T-cell (primary cell): ENCODE data around the gene FGGY. TPM values are rescaled to one million over a fixed set of nuclear protein-coding genes. Genes with fewer than 3 reads are reported as not detected.
A peak's percentile ranks its signal among the peaks of the same experiment; 100 is the strongest.

Experiments
- ATAC-seq, 4 experiments: fragments of 200-7000 bp in 3 of 4; fragments of 150-1000 bp in 1 of 4; cut with Tn5 transposase; replicated peaks in 1 of 4; 1 replicate in 3 of 4; 2 replicates in 1 of 4; pipeline ENCODE4 v1.10.0; 2021; ENCODE audit warnings: moderate library complexity in 3 of 4, mild to moderate bottlenecking in 2 of 4, moderate number of reproducible peaks in 1 of 4
- CTCF ChIA-PET, 2 donors: fragments of 300-600 bp; sonication (Branson Sonifier 250); formaldehyde crosslinking; loops; one replicate each; lab custom pipeline; 2022; ENCODE audit warnings: antibody characterized with exemption in 2 of 2; lab: Charles Lee
- POLR2A ChIA-PET, 2 donors: fragments of 300-600 bp; sonication (Branson Sonifier 250); formaldehyde crosslinking; loops; one replicate each; lab custom pipeline; 2022; ENCODE audit warnings: antibody characterized with exemption in 2 of 2; lab: Charles Lee
- DNase-seq, 35 experiments: peaks; one replicate each; pipeline versions ENCODE4 v3.0.0 to v3.0.0-alpha.2; 2013 to 2023
- H3K27ac ChIP-seq: one replicate; pipeline ENCODE4 v1.5.1; 2013; ENCODE audit warnings: low read length
- H3K27me3 ChIP-seq, 2 experiments: replicated peaks in 1 of 2; 1 replicate in 1 of 2; 2 replicates in 1 of 2; pipeline versions ENCODE4 v1.6.1 to v1.7.0; 2013; ENCODE audit warnings: low read length in 1 of 2, mixed read lengths in 1 of 2; ENCODE audit not compliant: control insufficient read depth in 2 of 2, insufficient read depth in 2 of 2; ENCODE audit errors: extremely low read depth in 1 of 2
- H3K36me3 ChIP-seq, 2 donors: 1 replicate in 1 of 2; 2 replicates in 1 of 2; pipeline versions ENCODE4 v1.6.1 to v1.7.0; 2013; ENCODE audit warnings: low read length in 1 of 2; ENCODE audit not compliant: control insufficient read depth in 2 of 2, insufficient read depth in 1 of 2; ENCODE audit errors: extremely low read depth in 1 of 2
- H3K4me1 ChIP-seq, 2 experiments: 1 replicate in 1 of 2; 2 replicates in 1 of 2; pipeline versions ENCODE4 v1.6.1 to v1.7.0; 2013; ENCODE audit warnings: low read length in 2 of 2, mixed read lengths in 1 of 2; ENCODE audit not compliant: insufficient read depth in 2 of 2, control insufficient read depth in 1 of 2; ENCODE audit errors: extremely low read depth in 1 of 2
- H3K4me3 ChIP-seq, 2 donors: 1 replicate in 1 of 2; 2 replicates in 1 of 2; pipeline versions ENCODE4 v1.5.1 to v1.7.0; 2013; ENCODE audit warnings: mild to moderate bottlenecking in 2 of 2, low read length in 1 of 2, moderate library complexity in 1 of 2; ENCODE audit not compliant: control insufficient read depth in 1 of 2; ENCODE audit errors: extremely low read depth in 1 of 2
- H3K9me3 ChIP-seq: 2 replicates; pipeline ENCODE4 v1.7.0; 2013
- H3K27ac Mint-ChIP-seq, 2 donors: one replicate each; pipeline ENCODE4 v1.8.0; 2020 to 2021; ENCODE audit warnings: mild to moderate bottlenecking in 2 of 2, mixed read lengths in 2 of 2
- H3K27me3 Mint-ChIP-seq, 2 donors: one replicate each; pipeline ENCODE4 v1.8.0; 2021 to 2022; ENCODE audit warnings: mixed read lengths in 2 of 2
- H3K36me3 Mint-ChIP-seq: one replicate; pipeline ENCODE4 v1.8.0; 2021; ENCODE audit warnings: mixed read lengths
- H3K4me1 Mint-ChIP-seq, 3 donors: one replicate each; pipeline ENCODE4 v1.8.0; 2020 to 2022; ENCODE audit warnings: mixed read lengths in 3 of 3, mild to moderate bottlenecking in 1 of 3
- H3K4me3 Mint-ChIP-seq, 3 donors: one replicate each; pipeline ENCODE4 v1.8.0; 2020 to 2022; ENCODE audit warnings: mild to moderate bottlenecking in 3 of 3, mixed read lengths in 3 of 3, moderate library complexity in 3 of 3
- H3K9me3 Mint-ChIP-seq, 3 donors: one replicate each; pipeline ENCODE4 v1.8.0; 2020 to 2022; ENCODE audit warnings: mixed read lengths in 3 of 3
- WGBS: methylation state at CpG from one replicate; pipeline ENCODE4 v1.1.5; 2013; ENCODE audit warnings: missing lambda C conversion rate; ENCODE audit not compliant: insufficient coverage; 5-methylcytosine and 5-hydroxymethylcytosine counted together
- total RNA-seq, 35 experiments: library from RNA in 6 of 35; stranded (reverse) in 6 of 35; fragments of 120-200 nt in 1 of 35; gene quantifications; one replicate each; pipeline versions ENCODE4 v1.2.1 to v1.2.4 and lab custom pipeline; 2013 to 2026

Gene FGGY
- total RNA-seq, 5 donors from 2014 or later (not counting 1 experiment from before 2014, with no cell fraction given), result 7.8 to 21.7 (median 12.6) TPM

DNA sequence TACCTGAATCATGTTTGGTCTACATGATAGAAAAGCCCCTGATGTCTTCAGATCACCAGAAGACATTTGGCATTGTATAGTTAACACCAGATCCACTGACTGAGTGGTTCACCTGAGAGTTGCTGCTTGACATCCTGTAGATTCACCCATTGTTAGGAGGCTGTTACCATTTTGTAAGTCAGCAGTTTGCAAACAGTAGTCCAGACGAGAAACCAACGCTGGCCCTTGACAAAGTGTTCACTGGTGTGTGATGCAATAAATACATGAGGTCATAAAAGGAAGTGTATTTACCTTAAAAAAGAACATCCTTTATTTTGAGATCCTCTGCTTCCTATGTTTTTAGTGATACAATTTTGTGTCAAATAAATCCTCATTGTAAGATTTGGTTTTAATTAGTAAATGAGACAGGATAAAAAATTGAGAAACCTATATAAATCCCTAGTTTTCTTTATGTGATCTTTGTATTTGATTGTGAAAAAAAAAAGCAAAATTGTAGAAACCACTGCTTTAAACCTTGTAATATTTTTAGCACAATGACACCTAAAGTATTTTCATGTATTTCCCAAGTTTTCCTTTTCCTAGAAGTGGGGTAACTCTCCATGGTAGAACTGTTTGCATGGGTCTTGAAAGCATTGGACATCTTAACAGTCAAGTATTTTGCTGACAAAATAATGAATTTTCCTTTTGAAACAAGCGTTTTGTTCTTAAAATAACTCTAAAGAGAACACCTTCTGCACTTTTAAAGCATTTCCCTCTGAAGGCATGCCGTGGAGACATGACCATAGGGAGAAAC lies 204.3 kb downstream of the FGGY start:
- Mint-ChIP-seq H3K27ac (no peak overlapping the region), H3K4me3 (no peak overlapping the region), H3K9me3 (no peaks in the 10 kb centered on the region), H3K4me1 (no peaks in the 10 kb centered on the region), H3K27me3 (no peaks in the 10 kb centered on the region), H3K36me3 (peaks cover 6% of the 10 kb centered on the region)
- Histone ChIP-seq H3K27ac (no peak overlapping the region), H3K9me3 (no peaks in the 10 kb centered on the region), H3K36me3 (no peaks in the 10 kb centered on the region), H3K4me1 (no peaks in the 10 kb centered on the region), H3K4me3 (no peak overlapping the region), H3K27me3 (no peaks in the 10 kb centered on the region)
- ATAC-seq, result no peak
- ChIA-PET POLR2A (no interaction called here), CTCF (no interaction called here)
- no CpG with 5 or more reads among the region's 4 CpGs for WGBS
- DNase-seq, result no peak

DNA sequence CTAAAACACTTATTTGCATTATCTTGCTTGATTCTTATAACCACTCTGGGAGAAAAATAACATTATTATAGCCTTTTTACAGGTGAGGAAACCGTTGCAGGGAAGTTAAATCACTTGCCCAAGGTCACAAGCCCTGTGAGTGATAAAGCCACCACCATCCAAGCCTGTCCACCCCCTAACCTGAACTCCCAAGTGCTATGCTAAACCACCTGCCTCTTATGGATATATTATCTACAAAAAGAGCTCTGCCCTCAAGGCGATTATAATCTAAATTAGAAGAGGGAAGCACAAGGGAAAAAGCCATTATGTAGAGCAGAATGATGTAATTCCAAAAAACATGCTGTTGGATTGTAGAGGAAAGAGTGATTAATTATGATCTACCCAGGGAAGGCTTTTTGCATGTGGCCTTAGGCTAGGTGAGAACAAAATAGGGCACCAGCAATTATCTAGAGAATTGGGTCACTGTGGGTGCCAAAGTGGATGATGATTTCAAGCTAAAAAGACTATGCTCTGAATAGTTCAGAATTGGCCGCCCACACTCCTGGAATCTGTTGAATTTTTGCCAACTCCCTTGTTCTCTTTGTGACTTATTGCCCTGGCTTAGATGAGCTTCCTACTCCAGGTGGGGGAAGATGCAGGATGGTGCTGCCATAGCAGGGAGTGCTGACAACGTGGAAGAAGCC lies 205.3 kb downstream of the FGGY start:
- Mint-ChIP-seq H3K36me3 (peaks cover 4% of the 10 kb centered on the region), H3K4me1 (no peaks in the 10 kb centered on the region), H3K9me3 (no peaks in the 10 kb centered on the region), H3K4me3 (no peak overlapping the region), H3K27ac (no peak overlapping the region), H3K27me3 (no peaks in the 10 kb centered on the region)
- Histone ChIP-seq H3K9me3 (no peaks in the 10 kb centered on the region), H3K36me3 (no peaks in the 10 kb centered on the region), H3K27me3 (no peaks in the 10 kb centered on the region), H3K4me1 (no peaks in the 10 kb centered on the region), H3K27ac (no peak overlapping the region), H3K4me3 (no peak overlapping the region)
- ATAC-seq (no peak), DNase-seq (no peak)
- POLR2A ChIA-PET, result no interaction called here
- WGBS, result 90% methylated on average over 2 of the region's 4 CpGs
- CTCF ChIA-PET, result no interaction called here

DNA sequence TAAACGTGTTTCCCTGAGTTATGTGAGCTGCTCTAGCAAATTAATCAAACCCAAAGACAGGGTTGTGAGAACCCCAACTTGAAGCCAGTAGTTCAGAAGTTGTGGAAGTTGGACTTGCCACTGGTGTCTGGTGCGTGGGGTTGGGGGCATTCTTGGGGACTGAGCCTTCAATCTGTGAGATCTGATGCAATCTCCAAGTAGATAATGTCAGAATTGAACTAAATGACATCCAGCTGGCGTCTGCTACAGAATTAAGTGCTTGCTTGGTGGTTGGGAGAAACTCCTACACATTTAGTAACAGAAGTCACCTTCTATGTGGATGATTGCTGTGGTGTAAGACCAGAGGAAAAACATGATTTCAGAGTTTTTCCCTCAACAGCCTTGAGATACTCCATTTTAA lies 207.4 kb downstream of the FGGY start:
- Histone ChIP-seq H3K4me1 (no peaks in the 10 kb centered on the region), H3K9me3 (no peaks in the 10 kb centered on the region), H3K4me3 (no peak overlapping the region), H3K27ac (no peak overlapping the region), H3K27me3 (peaks cover 0 to 4% of the 10 kb centered on the region in 2 experiments), H3K36me3 (no peaks in the 10 kb centered on the region)
- Mint-ChIP-seq H3K4me1 (no peaks in the 10 kb centered on the region), H3K4me3 (no peak overlapping the region), H3K36me3 (no peaks in the 10 kb centered on the region), H3K27ac (no peak overlapping the region), H3K9me3 (no peaks in the 10 kb centered on the region), H3K27me3 (peaks cover 0 to 4% of the 10 kb centered on the region in 2 donors)
- 86% methylated on average over 1 of the region's 3 CpGs for WGBS
- ATAC-seq (no peak), DNase-seq (no peak)
- ChIA-PET POLR2A (no interaction called here), CTCF (no interaction called here)

DNA sequence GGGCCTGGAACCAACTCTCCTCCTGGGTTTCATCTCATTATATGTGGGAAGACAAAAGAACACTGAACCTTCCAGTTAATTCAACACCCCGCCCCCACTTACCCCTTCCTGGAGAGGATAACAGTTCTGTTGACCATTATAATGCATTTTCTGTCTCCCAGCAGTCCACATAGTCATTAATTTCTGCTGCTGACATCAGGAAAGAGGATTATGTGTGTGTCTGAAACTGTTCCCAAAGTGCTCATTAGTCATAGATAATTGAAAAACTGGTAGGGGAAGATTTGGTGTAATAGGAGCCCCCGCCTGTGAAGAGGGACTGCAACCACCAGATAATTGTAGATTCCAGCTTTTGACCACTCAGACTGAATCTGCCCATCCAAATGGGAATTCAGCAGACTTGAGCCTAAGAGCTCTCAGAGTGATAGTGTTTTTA lies 208.7 kb downstream of the FGGY start:
- H3K4me3 ChIP-seq, result no peak overlapping the region
- H3K27me3 ChIP-seq, result peaks cover 0 to 4% of the 10 kb centered on the region in 2 experiments
- ATAC-seq (no peak), DNase-seq (no peak)
- H3K36me3 ChIP-seq, result no peaks in the 10 kb centered on the region
- H3K4me3 Mint-ChIP-seq, result no peak overlapping the region
- no peak overlapping the region for H3K27ac ChIP-seq
- H3K4me1 ChIP-seq, result no peaks in the 10 kb centered on the region
- H3K4me1 Mint-ChIP-seq, result no peaks in the 10 kb centered on the region
- no peaks in the 10 kb centered on the region for H3K9me3 ChIP-seq
- peaks cover 0 to 4% of the 10 kb centered on the region in 2 donors for H3K27me3 Mint-ChIP-seq
- no peaks in the 10 kb centered on the region for H3K36me3 Mint-ChIP-seq
- POLR2A ChIA-PET, result no interaction called here
- H3K9me3 Mint-ChIP-seq, result no peaks in the 10 kb centered on the region
- H3K27ac Mint-ChIP-seq, result no peak overlapping the region
- WGBS, result no CpG with 5 or more reads among the region's 2 CpGs
- CTCF ChIA-PET, result no interaction called here

DNA sequence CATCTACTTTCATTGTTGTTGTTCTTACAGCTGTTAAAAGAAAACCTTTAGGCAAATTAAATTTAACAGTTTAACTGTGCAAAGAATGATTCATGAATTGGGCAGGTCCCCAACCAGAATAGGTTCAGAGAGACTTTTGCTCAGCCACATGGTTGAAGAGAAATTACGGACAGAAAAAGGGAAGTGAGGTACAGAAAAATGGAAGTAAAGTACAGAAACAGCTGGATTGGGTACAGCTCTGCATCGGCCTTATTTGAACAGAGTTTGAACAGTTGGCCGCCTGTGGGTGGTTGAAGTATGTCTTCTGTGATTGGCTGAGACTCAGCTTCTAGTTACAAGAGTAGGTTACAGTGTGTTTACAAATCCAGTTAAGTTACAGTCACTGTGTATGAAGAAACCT lies 210.1 kb downstream of the FGGY start:
- no peak overlapping the region for H3K27ac Mint-ChIP-seq
- H3K36me3 Mint-ChIP-seq, result no peaks in the 10 kb centered on the region
- Histone ChIP-seq H3K27me3 (peaks cover 0 to 4% of the 10 kb centered on the region in 2 experiments), H3K9me3 (no peaks in the 10 kb centered on the region), H3K4me1 (no peaks in the 10 kb centered on the region), H3K36me3 (no peaks in the 10 kb centered on the region), H3K27ac (no peak overlapping the region), H3K4me3 (no peak overlapping the region)
- DNase-seq, result peak in 1 of 35 experiments; percentile 12
- no peak for ATAC-seq
- WGBS, result 79% methylated on average over 3 of the region's 3 CpGs
- H3K27me3 Mint-ChIP-seq, result peaks cover 0 to 4% of the 10 kb centered on the region in 2 donors
- no peaks in the 10 kb centered on the region for H3K9me3 Mint-ChIP-seq
- H3K4me1 Mint-ChIP-seq, result no peaks in the 10 kb centered on the region
- no peak overlapping the region for H3K4me3 Mint-ChIP-seq
- CTCF ChIA-PET, result no interaction called here
- POLR2A ChIA-PET, result no interaction called here

DNA sequence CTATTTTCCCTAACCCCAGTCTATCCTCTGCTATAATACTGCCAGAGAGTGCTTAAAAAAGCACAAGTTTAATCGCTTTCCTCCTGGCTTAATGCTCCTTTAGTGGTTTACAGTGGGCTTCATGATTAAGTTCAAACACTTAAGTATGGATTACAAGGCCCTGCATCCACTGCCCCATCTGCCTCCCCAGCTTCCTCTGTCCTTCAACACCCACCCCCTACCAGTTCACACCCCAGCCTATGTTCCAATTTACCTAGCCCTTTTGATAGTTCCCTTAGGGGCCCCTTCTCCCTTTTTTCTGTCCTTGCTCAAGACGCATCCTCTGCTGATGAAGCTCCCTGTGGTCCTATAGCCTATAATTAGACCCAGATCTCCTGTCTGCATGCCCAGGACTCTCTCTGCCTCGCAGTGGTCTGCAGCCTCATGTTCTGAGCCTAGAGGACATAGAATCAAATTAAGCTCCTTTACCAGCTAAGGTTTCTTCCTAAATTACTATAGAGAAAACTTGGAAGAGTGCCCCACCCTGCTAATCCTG lies 212.5 kb downstream of the FGGY start:
- H3K27ac ChIP-seq, result no peak overlapping the region
- peaks cover 0 to 4% of the 10 kb centered on the region in 2 donors for H3K27me3 Mint-ChIP-seq
- no peaks in the 10 kb centered on the region for H3K4me1 Mint-ChIP-seq
- no peaks in the 10 kb centered on the region for H3K4me1 ChIP-seq
- ChIA-PET POLR2A (no interaction called here), CTCF (interaction anchor here in 1 of 2 donors (0.7 kb wide), 1 partner anchor 252 kb away, joined by 4 read pairs; no protein-coding TSS in a partner anchor)
- H3K4me3 ChIP-seq, result no peak overlapping the region
- no peaks in the 10 kb centered on the region for H3K9me3 Mint-ChIP-seq
- no peak overlapping the region for H3K27ac Mint-ChIP-seq
- H3K4me3 Mint-ChIP-seq, result no peak overlapping the region
- peaks cover 0 to 4% of the 10 kb centered on the region in 2 donors for H3K36me3 ChIP-seq
- peaks cover 0 to 4% of the 10 kb centered on the region in 2 experiments for H3K27me3 ChIP-seq
- H3K36me3 Mint-ChIP-seq, result no peaks in the 10 kb centered on the region
- DNase-seq, result no peak
- WGBS, result 86% methylated on average over 3 of the region's 3 CpGs
- no peak for ATAC-seq
- no peaks in the 10 kb centered on the region for H3K9me3 ChIP-seq
